Endothelial cell of umbilical vein (primary cell): ENCODE results near the gene SLC38A8.

ENCODE experiments used
- CTCF ChIP-seq, 2 donors: IDR thresholded peaks; 1 replicate in 1 of 2; 2 replicates in 1 of 2; pipeline ENCODE4 v1.5.1; 2011; ENCODE audit warnings: low read length in 2 of 2, mild to moderate bottlenecking in 2 of 2, moderate library complexity in 2 of 2, control low read depth in 1 of 2, inconsistent platforms in 1 of 2, low read depth in 1 of 2; ENCODE audit not compliant: insufficient read depth in 1 of 2; ENCODE audit errors: extremely low read depth in 1 of 2
- EZH2 ChIP-seq: IDR thresholded peaks from 2 replicates; pipeline ENCODE4 v1.6.1; 2012; ENCODE audit warnings: borderline replicate concordance, low read depth, mild to moderate bottlenecking, moderate library complexity, low read length, inconsistent platforms; ENCODE audit not compliant: severe bottlenecking
- FOS ChIP-seq: IDR thresholded peaks from 2 replicates; pipeline ENCODE4 v1.6.1; 2011; ENCODE audit warnings: mild to moderate bottlenecking, low read length, moderate library complexity, borderline replicate concordance; ENCODE audit not compliant: insufficient read depth
- GATA2 ChIP-seq: IDR thresholded peaks from 2 replicates; pipeline ENCODE4 v1.7.0; 2011; ENCODE audit warnings: low read depth, mild to moderate bottlenecking, moderate library complexity, mixed read lengths, low read length; ENCODE audit not compliant: insufficient read length, insufficient read depth
- JUN ChIP-seq: IDR thresholded peaks from 2 replicates; pipeline ENCODE4 v1.6.1; 2011; ENCODE audit warnings: borderline replicate concordance, low read depth; ENCODE audit not compliant: insufficient read length, insufficient read depth
- MYC ChIP-seq: IDR thresholded peaks from one replicate; pipeline ENCODE4 v1.6.1; 2011; ENCODE audit warnings: mild to moderate bottlenecking, low read depth, low read length
- POLR2A ChIP-seq: IDR thresholded peaks from 2 replicates; pipeline ENCODE4 v1.6.1; 2012; ENCODE audit warnings: low read depth, mild to moderate bottlenecking, control low read depth, low read length
- POLR2AphosphoS5 ChIP-seq: IDR thresholded peaks from 2 replicates; pipeline ENCODE4 v1.6.1; 2012; ENCODE audit warnings: low read depth, mild to moderate bottlenecking, control low read depth, low read length, moderate library complexity; ENCODE audit not compliant: insufficient read depth

DNA sequence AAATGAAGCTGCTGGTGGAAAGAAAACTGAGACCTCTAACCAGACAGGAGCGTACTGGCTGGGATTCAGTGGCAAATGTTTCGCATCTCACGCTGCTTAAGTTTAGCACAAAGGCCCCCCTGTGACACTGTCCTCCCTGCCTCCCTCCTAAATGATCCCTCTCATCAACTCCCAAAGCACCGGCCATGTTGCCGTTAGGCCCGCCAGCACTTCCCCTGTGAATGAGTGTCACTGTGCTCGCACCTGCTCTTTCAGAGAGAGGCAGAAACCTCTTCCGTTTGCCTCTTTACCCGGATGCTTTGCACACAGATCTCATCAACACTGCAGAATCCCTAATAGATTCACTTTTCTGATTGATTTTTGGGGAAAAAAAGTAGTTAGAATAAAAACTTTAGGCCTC, 47.6 kb upstream of the SLC38A8 start:
- TF ChIP-seq CTCF (IDR thresholded peaks at IDR 0.05; ENCODE audit: extremely low read depth in 1 of 2, insufficient read depth in 1 of 2, low read depth in 1 of 2, low read length in 2 of 2) (no peak), POLR2AphosphoS5 (no peak), GATA2 (no peak), POLR2A (no peak), EZH2 (no peak), JUN (no peak), FOS (no peak), MYC (no peak)
